Measurements from ENCODE around the gene OR5H6. TPM values are rescaled to one million over a fixed set of nuclear protein-coding genes. Genes with fewer than 3 reads are reported as not detected.

OR5H6 gene
- total RNA-seq, result not detected in 2 replicates

GRCh38 chr3:98263944-98264343, at the start of gene OR5H6:
Gene OR5H6 (plus strand): TSS chr3:98264244. CDS start chr3:98264333, 89 bp downstream.

GRCh38 chr3:98282205-98282604, 18.2 kb downstream of the OR5H6 start, which contains the start of gene OR5H2:
Gene OR5H2 (plus strand): TSS chr3:98282505. CDS start chr3:98282903, 398 bp downstream.

Other genes with a start within 250 kb of the OR5H6 start
- gene GABRR3, start 228.9 kb upstream of the OR5H6 start, total RNA-seq, result not detected in 2 replicates
- not detected in 2 replicates for gene OR5AC2, start 177.1 kb upstream of the OR5H6 start, total RNA-seq
- not detected in 2 replicates for gene OR5H1, start 133.5 kb upstream of the OR5H6 start, total RNA-seq
- not detected in 2 replicates for gene OR5H14, start 116.8 kb upstream of the OR5H6 start, total RNA-seq
- gene OR5H15, start 97.5 kb upstream of the OR5H6 start, total RNA-seq, result not detected in 2 replicates
- gene OR5H2, start 18.3 kb downstream of the OR5H6 start, total RNA-seq, result not detected in 2 replicates
- not detected in 2 replicates for gene OR5K4, start 89.6 kb downstream of the OR5H6 start, total RNA-seq
- gene OR5K3, start 126.4 kb downstream of the OR5H6 start, total RNA-seq, result not detected in 2 replicates
- not detected in 2 replicates for gene OR5K1, start 199.0 kb downstream of the OR5H6 start, total RNA-seq
- not detected in 2 replicates for gene OR5K2, start 233.4 kb downstream of the OR5H6 start, total RNA-seq

All from bronchial smooth muscle cell (primary cell).